Activated CD8-positive, alpha-beta memory T cell treated with anti-CD3 and anti-CD28 coated beads for 48 hours (primary cell): ENCODE results near the gene FNDC11.
"Not testable (repeated sequence)": the region's sequence is repeated elsewhere in the genome, so short reads cannot be mapped to it uniquely, and the experiment has no call there.

Experiments
- DNase-seq, 3 experiments: peaks; one replicate each; pipeline ENCODE4 v3.0.0-alpha.2; 2020; ENCODE audit warnings: low read depth in 2 of 3, low spot score in 2 of 3

The FNDC11 gene

DNA sequence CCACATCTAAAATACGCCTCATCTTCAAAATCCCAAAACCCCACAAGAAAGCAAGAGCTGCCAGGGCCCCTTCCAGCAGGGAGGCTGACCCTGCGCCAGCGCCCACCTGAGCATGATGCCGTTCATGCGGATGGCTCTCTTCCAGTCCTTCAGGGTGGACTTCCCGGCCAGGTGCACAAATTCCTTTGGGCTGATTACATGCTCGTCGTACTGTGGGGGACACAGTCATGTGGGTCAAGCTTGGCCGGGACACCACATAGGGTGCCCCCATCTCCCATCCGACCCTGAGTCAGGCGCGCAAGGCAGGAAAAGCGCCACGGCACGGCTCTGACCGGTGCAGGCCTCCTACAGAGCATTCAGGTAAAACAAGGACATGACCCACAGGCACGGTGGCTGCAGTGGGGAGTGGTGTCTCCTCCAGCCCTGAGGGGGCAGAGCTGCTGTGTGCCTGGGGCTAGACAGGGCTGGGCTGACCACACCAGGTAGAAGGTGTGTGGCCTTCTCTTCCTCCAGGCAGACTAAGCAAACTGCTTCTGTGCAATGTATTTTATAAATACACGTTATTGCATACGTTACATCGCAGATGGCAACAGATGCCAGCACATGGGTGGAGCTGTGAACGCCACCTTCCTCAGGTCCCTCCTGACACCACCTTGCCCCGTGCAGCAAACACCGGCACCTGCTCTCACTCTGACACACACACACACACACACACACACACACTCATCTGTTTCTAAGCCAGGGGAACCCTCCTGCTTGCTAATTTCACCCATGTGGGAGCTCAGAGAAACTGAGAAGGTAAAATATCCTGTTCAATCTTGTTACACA lies 43.9 kb downstream of the FNDC11 start:
- DNase-seq, result no peak

DNA sequence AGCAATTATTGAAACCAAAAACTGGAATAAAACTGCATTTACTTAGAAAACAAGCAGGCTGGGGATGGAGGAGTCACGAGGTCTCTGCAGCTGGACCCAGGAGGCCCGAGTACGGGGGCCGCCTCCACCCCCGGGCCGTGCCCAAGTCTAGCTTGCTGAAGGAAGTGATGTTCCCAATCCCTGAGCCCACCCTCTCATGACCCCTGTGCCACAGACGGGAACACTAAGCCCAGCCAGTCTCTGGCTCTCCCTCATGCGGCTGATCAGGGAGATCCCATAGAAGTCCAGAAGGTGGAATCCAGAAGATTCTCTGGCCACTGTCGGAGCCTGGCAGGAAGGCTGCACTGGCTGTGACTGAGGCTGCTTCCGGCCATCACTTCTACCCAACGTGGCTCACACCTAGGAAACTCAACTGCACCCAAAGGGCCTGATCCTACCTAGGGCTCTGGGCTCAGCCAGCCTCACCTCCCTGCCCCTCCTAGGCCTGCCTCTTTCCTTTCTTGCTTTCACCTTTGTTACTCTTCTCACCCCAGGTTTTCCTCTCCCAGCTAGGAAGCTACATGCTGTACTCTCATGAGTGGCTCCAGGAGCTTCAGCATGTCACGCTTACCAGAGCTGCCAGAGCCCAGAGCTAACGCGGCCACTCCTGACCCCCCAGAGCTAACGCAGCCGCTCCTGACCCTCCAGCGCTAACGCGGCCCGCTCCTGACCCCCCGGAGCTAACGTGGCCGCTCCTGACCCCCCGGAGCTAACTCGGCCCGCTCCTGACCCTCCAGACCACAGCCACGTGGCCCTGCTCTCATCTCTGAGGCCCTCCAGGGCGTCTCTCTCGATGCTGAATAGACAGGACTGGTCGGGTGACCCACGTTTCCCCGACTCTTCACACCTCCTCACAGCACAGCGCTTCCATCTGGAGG lies 44.8 kb downstream of the FNDC11 start:
- DNase-seq, result no peak

DNA sequence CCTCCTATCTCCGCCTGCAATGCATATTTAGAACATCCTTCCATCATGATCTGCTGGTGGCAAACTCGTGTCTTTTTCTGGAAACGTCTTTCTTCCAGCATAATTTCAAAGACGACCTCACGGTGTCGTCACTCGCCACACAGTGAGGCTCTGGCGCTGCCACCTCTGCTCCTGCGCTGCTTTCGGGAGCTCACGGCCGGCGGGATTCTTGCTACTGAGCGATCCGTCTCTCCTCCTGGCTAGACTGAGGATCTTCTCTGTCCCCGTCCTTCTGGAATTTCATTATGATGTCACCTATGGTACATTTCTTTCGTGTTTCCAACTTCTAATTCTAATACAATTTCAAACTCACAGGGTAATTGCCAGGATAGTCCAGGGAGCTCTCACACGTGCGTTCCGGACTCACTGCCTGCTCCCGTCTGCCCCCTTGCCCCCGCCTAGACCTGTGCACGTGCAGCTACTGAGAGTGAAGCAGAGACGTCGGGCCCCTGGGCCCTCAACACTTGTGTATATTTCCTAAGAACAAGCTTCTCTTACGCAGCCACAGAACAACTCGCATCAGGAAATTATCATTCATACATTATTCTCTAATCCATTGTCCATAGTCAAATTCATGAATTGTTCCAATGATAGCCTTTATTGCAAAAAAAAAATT lies 45.6 kb downstream of the FNDC11 start:
- DNase-seq, result no peak

DNA sequence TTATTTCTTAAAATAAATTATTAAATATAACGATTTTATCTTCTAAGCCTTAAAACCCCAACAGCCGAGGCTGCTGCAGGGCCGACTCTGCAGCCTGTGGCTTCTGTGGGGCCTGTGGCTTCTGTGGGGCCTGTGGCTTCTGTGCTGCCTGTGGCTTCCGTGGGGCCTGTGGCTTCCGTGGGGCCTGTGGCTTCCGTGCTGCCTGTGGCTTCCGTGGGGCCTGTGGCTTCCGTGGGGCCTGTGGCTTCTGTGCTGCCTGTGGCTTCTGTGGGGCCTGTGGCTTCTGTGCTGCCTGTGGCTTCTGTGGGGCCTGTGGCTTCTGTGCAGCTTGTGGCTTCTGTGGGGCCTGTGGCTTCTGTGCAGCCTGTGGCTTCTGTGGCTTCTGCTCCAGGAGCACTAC lies 47.7 kb downstream of the FNDC11 start:
- DNase-seq, result not testable (repeated sequence)

DNA sequence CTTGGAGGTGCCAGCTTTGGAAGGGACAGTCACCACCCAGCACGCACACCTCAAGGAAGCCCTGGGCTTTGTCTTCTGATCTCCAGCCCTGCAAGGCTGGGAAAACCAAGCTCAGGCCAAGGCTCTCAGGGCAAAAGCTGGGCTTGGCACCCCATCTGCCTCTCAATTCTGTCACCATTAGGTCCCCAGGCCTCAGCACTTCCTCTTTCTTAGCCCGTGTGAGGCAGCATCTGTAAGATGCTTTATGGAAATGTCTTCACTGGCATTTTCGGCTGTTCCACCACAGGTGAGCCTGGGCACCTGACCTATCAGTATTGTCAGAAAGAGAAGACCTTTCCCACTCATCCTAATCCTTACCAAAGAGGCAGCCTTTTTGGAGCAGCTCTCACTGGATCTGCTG lies 48.4 kb downstream of the FNDC11 start:
- DNase-seq, result no peak
